Nephron (organoid): ENCODE data around the gene CDH13.

ENCODE experiments used
- H3K27ac Mint-ChIP-seq, 3 experiments: 2 replicates each; pipeline ENCODE4 v1.8.0; 2020; ENCODE audit warnings: mixed read lengths in 3 of 3, mild to moderate bottlenecking in 2 of 3, moderate library complexity in 1 of 3
- H3K27me3 Mint-ChIP-seq: 2 replicates; pipeline ENCODE4 v1.8.0; 2021; ENCODE audit warnings: low read depth, mild to moderate bottlenecking, moderate library complexity, mixed read lengths
- H3K36me3 Mint-ChIP-seq: 2 replicates; pipeline ENCODE4 v1.8.0; 2020; ENCODE audit warnings: low read depth, mixed read lengths
- H3K4me1 Mint-ChIP-seq: 2 replicates; pipeline ENCODE4 v1.8.0; 2020; ENCODE audit warnings: mixed read lengths
- H3K4me3 Mint-ChIP-seq, 3 experiments: 2 replicates each; pipeline ENCODE4 v1.8.0; 2020; ENCODE audit warnings: mild to moderate bottlenecking in 3 of 3, mixed read lengths in 3 of 3, moderate library complexity in 2 of 3
- H3K9me3 Mint-ChIP-seq: 2 replicates; pipeline ENCODE4 v1.8.0; 2020; ENCODE audit warnings: mixed read lengths
- CTCF ChIP-seq, 3 experiments: fragments of 200-600 bp; sonication (generic); IDR thresholded peaks; one replicate each; pipeline ENCODE4 v1.5.0; 2021; ENCODE audit warnings: antibody characterized with exemption in 3 of 3; ENCODE audit not compliant: unreplicated experiment in 3 of 3

The CDH13 gene

DNA sequence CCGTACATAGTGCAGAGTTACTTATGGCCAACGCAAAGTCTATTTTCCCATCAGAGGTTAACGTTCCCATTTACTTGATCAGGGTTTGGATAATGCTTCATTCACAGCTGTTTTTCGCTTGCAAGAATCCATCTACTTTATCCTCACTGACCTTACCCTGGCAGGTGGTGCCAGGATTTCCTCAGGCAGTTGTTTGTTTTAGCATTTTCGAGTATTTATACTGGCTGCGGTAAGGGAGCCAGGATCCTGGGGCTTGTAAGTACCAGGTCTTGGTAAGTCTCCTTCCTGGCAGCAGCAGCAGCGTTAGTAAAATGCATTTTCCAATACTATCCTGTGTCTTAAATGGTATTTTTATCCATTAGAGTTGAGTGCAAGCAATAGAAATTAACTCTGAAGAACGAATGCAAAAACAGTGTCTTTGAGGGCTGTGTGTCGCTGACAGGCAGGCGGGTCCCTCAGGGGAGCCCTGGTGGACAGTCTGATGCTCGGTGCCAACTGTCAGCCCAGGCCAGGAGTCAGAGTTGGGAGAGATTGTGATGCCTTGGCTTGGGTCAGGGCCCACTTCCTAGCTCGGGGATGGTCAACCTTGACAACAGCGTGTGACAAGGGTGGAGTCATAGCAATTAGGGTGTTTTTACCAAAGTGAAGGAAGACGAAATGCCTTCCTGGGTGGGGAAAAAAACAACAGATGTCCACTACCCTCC lies 1088.6 kb downstream of the CDH13 start:
- no peak for TF ChIP-seq CTCF (IDR thresholded peaks at IDR 0.05; ENCODE audit: unreplicated experiment in 3 of 3)
- no peaks in the 10 kb centered on the region for H3K9me3 Mint-ChIP-seq
- no peaks in the 10 kb centered on the region for H3K36me3 Mint-ChIP-seq
- no peaks in the 10 kb centered on the region for H3K4me1 Mint-ChIP-seq
- H3K27me3 Mint-ChIP-seq = peaks cover 3% of the 10 kb centered on the region
- no peak overlapping the region for H3K27ac Mint-ChIP-seq
- no peak overlapping the region for H3K4me3 Mint-ChIP-seq

DNA sequence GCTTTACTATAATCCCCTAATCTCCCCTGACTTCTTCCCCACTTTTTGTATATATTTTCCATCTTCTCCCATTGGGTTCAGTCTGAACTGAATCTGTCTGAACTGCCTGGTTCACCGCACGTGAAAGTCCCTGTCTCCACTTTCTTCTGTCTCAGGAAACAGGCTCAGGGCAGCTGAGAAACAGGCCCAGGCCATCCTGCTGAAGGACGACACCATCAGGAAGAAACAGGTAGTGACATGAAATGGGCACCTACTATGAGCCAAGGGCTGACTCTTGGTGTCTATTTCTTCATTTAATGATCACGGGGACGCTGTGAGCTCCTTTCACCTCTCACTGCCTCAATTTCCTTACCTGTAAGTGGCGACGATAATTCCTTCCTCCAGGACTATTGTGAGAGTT lies 1090.5 kb downstream of the CDH13 start:
- TF ChIP-seq CTCF (IDR thresholded peaks at IDR 0.05; ENCODE audit: unreplicated experiment in 3 of 3) = no peak
- no peaks in the 10 kb centered on the region for H3K9me3 Mint-ChIP-seq
- peaks cover 3% of the 10 kb centered on the region for H3K4me1 Mint-ChIP-seq
- H3K27me3 Mint-ChIP-seq = peaks cover 3% of the 10 kb centered on the region
- H3K36me3 Mint-ChIP-seq = no peaks in the 10 kb centered on the region
- H3K27ac Mint-ChIP-seq = no peak overlapping the region
- no peak overlapping the region for H3K4me3 Mint-ChIP-seq

DNA sequence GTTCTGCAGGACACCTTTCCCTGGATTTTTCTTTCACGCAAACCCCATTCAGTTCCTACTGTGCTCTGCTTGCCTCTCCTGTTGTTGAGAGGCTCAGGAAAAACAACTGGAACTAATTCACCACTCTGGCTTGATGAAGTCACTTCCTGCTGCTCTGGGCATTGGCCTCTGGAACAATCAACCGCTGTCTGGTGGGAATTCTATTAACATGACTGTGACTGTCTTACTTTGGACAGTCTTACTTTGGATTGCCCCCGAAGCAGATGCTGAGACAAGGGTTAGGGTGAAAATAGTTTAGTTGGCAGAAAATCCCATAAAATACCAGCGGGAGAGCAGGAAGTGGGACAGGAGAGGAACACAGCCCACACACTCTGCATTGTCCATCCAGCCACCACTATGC lies 1091.0 kb downstream of the CDH13 start:
- H3K36me3 Mint-ChIP-seq = no peaks in the 10 kb centered on the region
- no peak for TF ChIP-seq CTCF (IDR thresholded peaks at IDR 0.05; ENCODE audit: unreplicated experiment in 3 of 3)
- no peak overlapping the region for H3K27ac Mint-ChIP-seq
- peaks cover 8% of the 10 kb centered on the region for H3K4me1 Mint-ChIP-seq
- peaks cover 3% of the 10 kb centered on the region for H3K27me3 Mint-ChIP-seq
- no peak overlapping the region for H3K4me3 Mint-ChIP-seq
- H3K9me3 Mint-ChIP-seq = no peaks in the 10 kb centered on the region

DNA sequence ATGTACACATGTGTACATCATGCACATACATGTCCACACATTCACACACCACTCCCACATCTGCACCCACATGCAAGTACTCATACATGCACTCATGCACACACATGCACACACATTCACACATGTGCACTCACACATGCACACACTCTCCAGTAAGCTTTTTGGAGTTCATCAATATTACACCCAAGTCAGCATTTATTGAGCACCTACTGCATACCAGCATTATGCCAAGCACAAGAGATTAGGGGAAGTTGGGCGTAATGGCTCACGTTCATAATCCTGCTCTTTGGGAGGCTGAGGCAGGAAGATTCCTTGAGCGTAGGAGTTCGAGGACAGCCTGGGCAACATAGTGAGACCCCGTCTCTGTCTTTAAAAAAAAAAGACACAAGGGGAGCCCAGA lies 1093.4 kb downstream of the CDH13 start:
- TF ChIP-seq CTCF (IDR thresholded peaks at IDR 0.05; ENCODE audit: unreplicated experiment in 3 of 3) = no peak
- no peaks in the 10 kb centered on the region for H3K36me3 Mint-ChIP-seq
- no peak overlapping the region for H3K27ac Mint-ChIP-seq
- H3K4me1 Mint-ChIP-seq = peaks cover 9% of the 10 kb centered on the region
- no peaks in the 10 kb centered on the region for H3K9me3 Mint-ChIP-seq
- H3K27me3 Mint-ChIP-seq = peaks cover 3% of the 10 kb centered on the region
- H3K4me3 Mint-ChIP-seq = no peak overlapping the region

DNA sequence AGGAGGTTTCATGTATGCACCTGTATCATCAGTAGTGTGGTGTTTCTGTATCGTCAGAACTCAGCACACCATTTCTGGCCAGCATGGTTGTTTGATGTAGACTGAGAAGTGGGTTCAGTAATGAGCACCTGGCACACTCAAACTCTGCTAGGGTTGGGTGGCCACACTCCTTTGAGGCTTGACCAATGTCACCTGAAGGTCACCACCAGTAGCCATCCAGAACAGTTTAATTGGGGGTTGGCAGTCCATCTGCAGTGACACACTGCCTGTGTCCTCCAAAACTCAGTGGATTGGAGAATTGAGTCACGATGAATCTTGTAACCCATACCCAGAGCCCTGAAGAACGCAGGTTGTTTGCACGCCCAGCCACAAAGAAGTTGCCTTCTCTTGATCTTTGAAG lies 1094.2 kb downstream of the CDH13 start:
- no peaks in the 10 kb centered on the region for H3K9me3 Mint-ChIP-seq
- no peaks in the 10 kb centered on the region for H3K36me3 Mint-ChIP-seq
- no peak overlapping the region for H3K4me3 Mint-ChIP-seq

More for the DNA sequence above, 1094.2 kb downstream of the CDH13 start:
- Mint-ChIP-seq H3K27me3 (peaks cover 3% of the 10 kb centered on the region), H3K4me1 (peaks cover 9% of the 10 kb centered on the region), H3K27ac (no peak overlapping the region)
- TF ChIP-seq CTCF (IDR thresholded peaks at IDR 0.05; ENCODE audit: unreplicated experiment in 3 of 3) = no peak
